CD14-positive monocyte (primary cell): ENCODE measurements around the gene SRPRA. TPM values are rescaled to one million over a fixed set of nuclear protein-coding genes. Genes with fewer than 3 reads are reported as not detected.

Experiments used
- DNase-seq, 3 donors: peaks; one replicate each; pipeline ENCODE4 v3.0.0-alpha.2; 2011 to 2022
- H2AFZ ChIP-seq: 2 replicates; pipeline ENCODE4 v1.6.0; 2012; ENCODE audit warnings: mild to moderate bottlenecking, low read depth, low read length, inconsistent platforms; ENCODE audit not compliant: insufficient read depth, poor library complexity, severe bottlenecking
- H3K27ac ChIP-seq, 2 donors: 1 replicate in 1 of 2; 2 replicates in 1 of 2; pipeline ENCODE4 v1.5.1; 2012 to 2013; ENCODE audit warnings: low read length in 2 of 2, control low read depth in 1 of 2, inconsistent platforms in 1 of 2, low read depth in 1 of 2, mild to moderate bottlenecking in 1 of 2
- H3K27me3 ChIP-seq, 2 donors: one replicate each; pipeline versions ENCODE4 v1.6.0 to v1.6.1; 2011 to 2013; ENCODE audit warnings: low read length in 2 of 2; ENCODE audit not compliant: control insufficient read depth in 2 of 2, insufficient read depth in 2 of 2
- H3K36me3 ChIP-seq, 2 donors: replicated peaks in 1 of 2; 1 replicate in 1 of 2; 2 replicates in 1 of 2; pipeline versions ENCODE4 v1.5.1 to v1.6.1; 2012 to 2013; ENCODE audit warnings: low read length in 2 of 2, control low read depth in 1 of 2, inconsistent platforms in 1 of 2, mild to moderate bottlenecking in 1 of 2; ENCODE audit not compliant: insufficient read depth in 2 of 2, control insufficient read depth in 1 of 2
- H3K4me1 ChIP-seq, 2 donors: 1 replicate in 1 of 2; 2 replicates in 1 of 2; pipeline versions ENCODE4 v1.5.1 to v1.6.1; 2012 to 2013; ENCODE audit warnings: low read length in 2 of 2, control low read depth in 1 of 2, inconsistent platforms in 1 of 2, mild to moderate bottlenecking in 1 of 2, moderate library complexity in 1 of 2; ENCODE audit not compliant: insufficient read depth in 2 of 2, control insufficient read depth in 1 of 2
- H3K4me2 ChIP-seq: replicated peaks from 2 replicates; pipeline ENCODE3; 2012; ENCODE audit warnings: low read length, moderate library complexity, mild to moderate bottlenecking; ENCODE audit not compliant: poor library complexity, severe bottlenecking; ENCODE audit errors: extremely low read depth
- H3K4me3 ChIP-seq, 3 experiments: fragments of 200-600 bp in 1 of 3; sonication (generic) in 1 of 3; replicated peaks in 1 of 3; 1 replicate in 2 of 3; 2 replicates in 1 of 3; pipeline ENCODE4 v1.5.1; 2011 to 2013; ENCODE audit warnings: low read length in 3 of 3, mild to moderate bottlenecking in 3 of 3, control low read depth in 2 of 3, low read depth in 2 of 3, inconsistent platforms in 1 of 3, moderate library complexity in 1 of 3
- H3K79me2 ChIP-seq: 2 replicates; pipeline ENCODE4 v1.6.0; 2012; ENCODE audit warnings: mild to moderate bottlenecking, control low read depth, inconsistent platforms, low read length, moderate library complexity; ENCODE audit not compliant: insufficient read depth
- H3K9ac ChIP-seq: 2 replicates; pipeline ENCODE4 v1.6.0; 2017; ENCODE audit warnings: low read length, mild to moderate bottlenecking; ENCODE audit not compliant: insufficient read depth, poor library complexity, severe bottlenecking
- H3K9me3 ChIP-seq, 2 donors: replicated peaks in 1 of 2; 1 replicate in 1 of 2; 2 replicates in 1 of 2; pipeline versions ENCODE4 v1.5.1 to v1.6.1; 2012 to 2013; ENCODE audit warnings: low read length in 2 of 2, control low read depth in 1 of 2; ENCODE audit not compliant: control insufficient read depth in 1 of 2, insufficient read depth in 1 of 2
- H4K20me1 ChIP-seq: 2 replicates; pipeline ENCODE4 v1.6.0; 2012; ENCODE audit warnings: mild to moderate bottlenecking, low read length, control low read depth, moderate library complexity; ENCODE audit not compliant: insufficient read depth
- H3K27ac Mint-ChIP-seq, 7 donors: one replicate each; pipeline ENCODE4 v1.8.0; 2020; ENCODE audit warnings: mild to moderate bottlenecking in 7 of 7, mixed read lengths in 7 of 7, moderate library complexity in 6 of 7, inconsistent platforms in 2 of 7
- H3K27me3 Mint-ChIP-seq, 3 donors: one replicate each; pipeline ENCODE4 v1.8.0; 2021 to 2022; ENCODE audit warnings: low read depth in 3 of 3, mild to moderate bottlenecking in 3 of 3, mixed read lengths in 3 of 3, moderate library complexity in 3 of 3, inconsistent platforms in 1 of 3
- H3K36me3 Mint-ChIP-seq, 2 donors: one replicate each; pipeline ENCODE4 v1.8.0; 2020; ENCODE audit warnings: mixed read lengths in 2 of 2, inconsistent platforms in 1 of 2, mild to moderate bottlenecking in 1 of 2
- H3K4me1 Mint-ChIP-seq: one replicate; pipeline ENCODE4 v1.8.0; 2020; ENCODE audit warnings: mild to moderate bottlenecking, mixed read lengths
- H3K4me3 Mint-ChIP-seq, 2 donors: one replicate each; pipeline ENCODE4 v1.8.0; 2020; ENCODE audit warnings: mild to moderate bottlenecking in 2 of 2, mixed read lengths in 2 of 2, moderate library complexity in 1 of 2
- H3K9me3 Mint-ChIP-seq, 7 donors: one replicate each; pipeline ENCODE4 v1.8.0; 2020 to 2022; ENCODE audit warnings: mixed read lengths in 7 of 7, mild to moderate bottlenecking in 6 of 7, moderate library complexity in 6 of 7, inconsistent platforms in 2 of 7
- WGBS: methylation state at CpG from one replicate; pipeline ENCODE4 v1.1.5; 2013; ENCODE audit warnings: missing lambda C conversion rate; ENCODE audit not compliant: insufficient coverage; 5-methylcytosine and 5-hydroxymethylcytosine counted together
- intact Hi-C, 2 donors: fragments of 100-400 bp; cut with micrococcal nuclease; formaldehyde crosslinking; loops; one replicate each; pipeline versions ENCODE4 v1.15.0 to v1.15.1; 2023
- polyA plus RNA-seq, 3 donors: library from polyadenylated mRNA; depleted of rRNA in 1 of 3; unstranded in 2 of 3; stranded (reverse) in 1 of 3; fragments of 300-500 nt in 2 of 3; fragments of >200 nt in 1 of 3; fragmentation: Illumina TruSeq in 2 of 3; gene quantifications; 1 replicate in 2 of 3; 2 replicates in 1 of 3; pipeline ENCODE4 v1.2.3, GENCODE V29; 2012 to 2021
- TF ChIP-seq, protein P1 (sequence below): fragments of 200-600 bp; IDR thresholded peaks from one replicate; pipeline ENCODE4 v1.8.0; 2022; ENCODE audit warnings: antibody characterized with exemption, mild to moderate bottlenecking

The SRPRA gene
- polyA plus RNA-seq, 3 donors, result 68.7 to 123 (median 87.6) TPM

GRCh38 chr11:126303623-126304456 is 35.1 kb upstream of the SRPRA start, which contains the start of gene DCPS:
Gene DCPS (plus strand): TSS chr11:126304060. CDS start chr11:126304081, 21 bp downstream.
- peak within 1 kb of the TSS; percentile 94 to 99 for H3K4me3 Mint-ChIP-seq
- H3K4me1 Mint-ChIP-seq, result peaks cover 24% of the 10 kb centered on the region
- peak within 1 kb of the TSS; percentile 86 for H3K4me2 ChIP-seq
- no peaks in the 10 kb centered on the region for H3K9me3 Mint-ChIP-seq
- peaks cover 31% of the 10 kb centered on the region for H3K79me2 ChIP-seq
- H2AFZ ChIP-seq, result peak within 1 kb of the TSS; percentile 97
- TF ChIP-seq, protein P1, sequence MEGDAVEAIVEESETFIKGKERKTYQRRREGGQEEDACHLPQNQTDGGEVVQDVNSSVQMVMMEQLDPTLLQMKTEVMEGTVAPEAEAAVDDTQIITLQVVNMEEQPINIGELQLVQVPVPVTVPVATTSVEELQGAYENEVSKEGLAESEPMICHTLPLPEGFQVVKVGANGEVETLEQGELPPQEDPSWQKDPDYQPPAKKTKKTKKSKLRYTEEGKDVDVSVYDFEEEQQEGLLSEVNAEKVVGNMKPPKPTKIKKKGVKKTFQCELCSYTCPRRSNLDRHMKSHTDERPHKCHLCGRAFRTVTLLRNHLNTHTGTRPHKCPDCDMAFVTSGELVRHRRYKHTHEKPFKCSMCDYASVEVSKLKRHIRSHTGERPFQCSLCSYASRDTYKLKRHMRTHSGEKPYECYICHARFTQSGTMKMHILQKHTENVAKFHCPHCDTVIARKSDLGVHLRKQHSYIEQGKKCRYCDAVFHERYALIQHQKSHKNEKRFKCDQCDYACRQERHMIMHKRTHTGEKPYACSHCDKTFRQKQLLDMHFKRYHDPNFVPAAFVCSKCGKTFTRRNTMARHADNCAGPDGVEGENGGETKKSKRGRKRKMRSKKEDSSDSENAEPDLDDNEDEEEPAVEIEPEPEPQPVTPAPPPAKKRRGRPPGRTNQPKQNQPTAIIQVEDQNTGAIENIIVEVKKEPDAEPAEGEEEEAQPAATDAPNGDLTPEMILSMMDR, result no peak
- H3K4me3 ChIP-seq, result peak within 1 kb of the TSS; percentile 70 to 94 (median 91)
- H3K27ac ChIP-seq, result peak within 1 kb of the TSS; percentile 68 to 82
- 3% methylated on average over 54 of the region's 61 CpGs for WGBS
- no peaks in the 10 kb centered on the region for H3K27me3 ChIP-seq
- intact Hi-C loops, result no loop called here
- peaks cover 0 to 39% of the 10 kb centered on the region in 2 donors for H3K36me3 ChIP-seq
- no peaks in the 10 kb centered on the region for H3K9me3 ChIP-seq
- no peaks in the 10 kb centered on the region for H4K20me1 ChIP-seq
- H3K4me1 ChIP-seq, result peaks cover 17 to 19% of the 10 kb centered on the region in 2 donors
- H3K36me3 Mint-ChIP-seq, result peaks cover 17 to 48% of the 10 kb centered on the region in 2 donors
- peak within 1 kb of the TSS; percentile 84 for H3K9ac ChIP-seq
- H3K27me3 Mint-ChIP-seq, result peaks cover 0 to 2% (median 2%) of the 10 kb centered on the region in 3 donors
- peak within 1 kb of the TSS; percentile 89 to 96 (median 92) for H3K27ac Mint-ChIP-seq
- DNase-seq, result peak; percentile 83 to 88 (median 87)

GRCh38 chr11:126297004-126297403 is 28.3 kb upstream of the SRPRA start:
- 78% methylated on average over 2 of the region's 2 CpGs for WGBS
- Histone ChIP-seq H3K4me2 (no peak overlapping the region), H3K9ac (no peak overlapping the region), H2AFZ (no peak overlapping the region), H4K20me1 (peaks cover 22% of the 10 kb centered on the region), H3K36me3 (peaks cover 31 to 70% of the 10 kb centered on the region in 2 donors), H3K79me2 (peaks cover 14% of the 10 kb centered on the region), H3K4me3 (no peak overlapping the region), H3K27me3 (no peaks in the 10 kb centered on the region), H3K4me1 (peaks cover 0 to 7% of the 10 kb centered on the region in 2 donors), H3K27ac (no peak overlapping the region), H3K9me3 (no peaks in the 10 kb centered on the region)
- H3K36me3 Mint-ChIP-seq, result peaks cover 47 to 81% of the 10 kb centered on the region in 2 donors
- intact Hi-C loops, result no loop called here
- H3K4me1 Mint-ChIP-seq, result peaks cover 11% of the 10 kb centered on the region
- TF ChIP-seq, protein P1, result no peak
- no peaks in the 10 kb centered on the region for H3K9me3 Mint-ChIP-seq
- H3K27me3 Mint-ChIP-seq, result no peaks in the 10 kb centered on the region
- DNase-seq, result no peak
- H3K27ac Mint-ChIP-seq, result no peak overlapping the region
- H3K4me3 Mint-ChIP-seq, result no peak overlapping the region
